Liver (tissue), 9 donors: ENCODE results near the gene ST6GALNAC5. TPM values are rescaled to one million over a fixed set of nuclear protein-coding genes. Genes with fewer than 3 reads are reported as not detected.

Source experiments
- DNase-seq: peaks from one replicate; pipeline ENCODE4 v3.0.0-alpha.2; 2017; ENCODE audit warnings: low spot score
- H3K27ac ChIP-seq, 2 donors: one replicate each; pipeline ENCODE4 v1.7.0; 2013; ENCODE audit warnings: inconsistent platforms in 2 of 2, low read length in 2 of 2, control low read depth in 1 of 2, low read depth in 1 of 2, mild to moderate bottlenecking in 1 of 2
- H3K27me3 ChIP-seq, 4 donors: one replicate each; pipeline versions ENCODE4 v1.6.1 to v1.7.0; 2013; ENCODE audit warnings: low read length in 3 of 4, inconsistent platforms in 1 of 4, mild to moderate bottlenecking in 1 of 4, moderate library complexity in 1 of 4; ENCODE audit not compliant: control insufficient read depth in 4 of 4, insufficient read depth in 4 of 4
- H3K36me3 ChIP-seq, 4 donors: one replicate each; pipeline versions ENCODE4 v1.6.1 to v1.7.0; 2013; ENCODE audit warnings: low read length in 3 of 4, mild to moderate bottlenecking in 3 of 4, low read depth in 1 of 4, moderate library complexity in 1 of 4; ENCODE audit not compliant: control insufficient read depth in 4 of 4, insufficient read depth in 3 of 4
- H3K4me1 ChIP-seq, 4 donors: one replicate each; pipeline versions ENCODE4 v1.6.1 to v1.7.0; 2013; ENCODE audit warnings: low read length in 3 of 4, mild to moderate bottlenecking in 3 of 4, moderate library complexity in 1 of 4; ENCODE audit not compliant: control insufficient read depth in 4 of 4, insufficient read depth in 4 of 4
- H3K4me3 ChIP-seq, 3 donors: one replicate each; pipeline versions ENCODE4 v1.6.1 to v1.7.0; 2013; ENCODE audit warnings: low read length in 3 of 3, control low read depth in 1 of 3, low read depth in 1 of 3, mild to moderate bottlenecking in 1 of 3
- H3K9ac ChIP-seq, 2 donors: one replicate each; pipeline ENCODE4 v1.7.0; 2013; ENCODE audit warnings: low read length in 2 of 2, mild to moderate bottlenecking in 2 of 2, moderate library complexity in 2 of 2, control low read depth in 1 of 2, low read depth in 1 of 2
- H3K9me3 ChIP-seq, 4 donors: one replicate each; pipeline versions ENCODE4 v1.6.1 to v1.7.0; 2013; ENCODE audit warnings: low read length in 3 of 4; ENCODE audit not compliant: control insufficient read depth in 4 of 4
- FOXA1 ChIP-seq: IDR thresholded peaks from 2 replicates; pipeline ENCODE4 v1.6.1; 2016; ENCODE audit warnings: antibody characterized with exemption
- FOXA2 ChIP-seq: IDR thresholded peaks from 2 replicates; pipeline ENCODE4 v1.6.1; 2016; ENCODE audit warnings: antibody characterized with exemption
- GABPA ChIP-seq, 2 donors: IDR thresholded peaks in 1 of 2; conservative IDR thresholded peaks in 1 of 2; 2 replicates each; pipeline ENCODE4 v1.6.1; 2016; ENCODE audit warnings: antibody characterized with exemption in 2 of 2, mild to moderate bottlenecking in 1 of 2, moderate library complexity in 1 of 2
- HNF4A ChIP-seq, 2 donors: conservative IDR thresholded peaks; 2 replicates each; pipeline ENCODE4 v1.6.1; 2016; ENCODE audit warnings: antibody characterized with exemption in 2 of 2, mild to moderate bottlenecking in 2 of 2
- JUND ChIP-seq, 2 donors: IDR thresholded peaks; 2 replicates each; pipeline ENCODE4 v1.6.1; 2016; ENCODE audit warnings: antibody characterized with exemption in 2 of 2
- RAD21 ChIP-seq, 2 donors: IDR thresholded peaks; 2 replicates each; pipeline ENCODE4 v1.6.1; 2016; ENCODE audit warnings: antibody characterized with exemption in 2 of 2, mild to moderate bottlenecking in 2 of 2
- SP1 ChIP-seq: IDR thresholded peaks from 2 replicates; pipeline ENCODE4 v1.6.1; 2018; ENCODE audit warnings: antibody characterized with exemption, mild to moderate bottlenecking
- TAF1 ChIP-seq: conservative IDR thresholded peaks from 2 replicates; pipeline ENCODE4 v1.6.1; 2016; ENCODE audit warnings: antibody characterized with exemption, mild to moderate bottlenecking
- WGBS: extraction: QIAGEN DNeasy Blood & Tissue Kit; methylation state at CpG from one replicate; pipeline ENCODE4 v1.1.7; 2013; 5-methylcytosine and 5-hydroxymethylcytosine counted together
- polyA plus RNA-seq, 2 donors: library from polyadenylated mRNA; stranded (reverse) in 1 of 2; unstranded in 1 of 2; fragments of 200-250 nt in 1 of 2; fragments of >200 nt in 1 of 2; fragmentation: Nextera tagmentation in 1 of 2; extraction: Ambion mirVana in 1 of 2; gene quantifications; one replicate each; pipeline versions ENCODE4 v1.2.1 to v1.2.3, GENCODE V29; 2013 to 2015
- total RNA-seq, 2 donors: library from RNA; depleted of rRNA; stranded (reverse); fragments of >200 nt; gene quantifications; one replicate each; pipeline ENCODE4 v1.2.3, GENCODE V29; 2014
- TF ChIP-seq, protein P1 (sequence below): IDR thresholded peaks from 2 replicates; pipeline ENCODE4 v1.6.1; 2016; ENCODE audit warnings: antibody characterized with exemption
- TF ChIP-seq, protein P2 (sequence below): IDR thresholded peaks from 2 replicates; pipeline ENCODE4 v1.6.1; 2016; ENCODE audit warnings: antibody characterized with exemption, mild to moderate bottlenecking
- TF ChIP-seq, protein P3 (sequence below): IDR thresholded peaks from 2 replicates; pipeline ENCODE4 v1.6.1; 2016; ENCODE audit warnings: antibody characterized with exemption
- TF ChIP-seq, protein P4 (sequence below): IDR thresholded peaks from 2 replicates; pipeline ENCODE4 v1.6.1; 2016; ENCODE audit warnings: antibody characterized with exemption
- donor health status: healthy.
- donor health status: healthy.
- donor health status: healthy.
- donor health status: healthy.
- donor health status: healthy.

The ST6GALNAC5 gene
- total and polyA plus RNA-seq, 4 donors, result 0.09 to 0.17 TPM; not detected in 2

DNA sequence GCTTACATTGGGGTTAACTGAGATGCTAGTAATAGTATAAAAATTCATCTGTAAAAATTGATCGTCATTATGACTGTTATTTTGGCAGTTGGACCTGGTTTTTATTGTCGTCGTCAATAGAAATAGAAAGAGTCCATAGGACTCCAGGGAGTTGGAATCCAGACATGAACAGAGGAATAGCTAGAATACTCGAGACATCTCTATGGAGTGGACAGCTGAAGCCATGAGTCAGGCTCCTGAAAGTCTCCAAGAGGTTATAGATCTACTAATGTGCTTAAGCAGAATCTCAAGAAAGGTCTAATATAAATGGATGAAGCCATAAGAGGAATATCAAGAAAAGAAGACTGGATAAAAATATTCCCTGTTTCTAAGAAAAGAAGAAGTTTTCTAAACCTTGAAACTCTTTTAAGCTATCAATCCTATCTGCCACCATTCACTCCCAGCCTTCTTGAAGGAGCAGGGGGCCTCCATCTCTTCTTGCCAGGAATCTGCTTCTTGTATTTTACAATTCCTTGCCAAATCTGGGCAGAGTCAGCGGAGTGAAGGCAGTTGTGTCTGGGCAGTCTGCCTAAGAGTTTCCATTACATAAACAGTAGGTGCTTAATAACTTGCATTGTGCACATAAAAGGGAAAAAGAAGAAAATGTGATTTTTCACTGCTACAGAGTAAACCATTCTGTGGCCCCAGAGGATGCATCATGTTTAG lies 163.3 kb downstream of the ST6GALNAC5 start (continued):
- no peak for TF ChIP-seq GABPA (IDR thresholded peaks at IDR 0.05 in 1 of 2, conservative IDR thresholded peaks at IDR 0.05 in 1 of 2)
- TF ChIP-seq RAD21 (IDR thresholded peaks at IDR 0.05), result no peak

DNA sequence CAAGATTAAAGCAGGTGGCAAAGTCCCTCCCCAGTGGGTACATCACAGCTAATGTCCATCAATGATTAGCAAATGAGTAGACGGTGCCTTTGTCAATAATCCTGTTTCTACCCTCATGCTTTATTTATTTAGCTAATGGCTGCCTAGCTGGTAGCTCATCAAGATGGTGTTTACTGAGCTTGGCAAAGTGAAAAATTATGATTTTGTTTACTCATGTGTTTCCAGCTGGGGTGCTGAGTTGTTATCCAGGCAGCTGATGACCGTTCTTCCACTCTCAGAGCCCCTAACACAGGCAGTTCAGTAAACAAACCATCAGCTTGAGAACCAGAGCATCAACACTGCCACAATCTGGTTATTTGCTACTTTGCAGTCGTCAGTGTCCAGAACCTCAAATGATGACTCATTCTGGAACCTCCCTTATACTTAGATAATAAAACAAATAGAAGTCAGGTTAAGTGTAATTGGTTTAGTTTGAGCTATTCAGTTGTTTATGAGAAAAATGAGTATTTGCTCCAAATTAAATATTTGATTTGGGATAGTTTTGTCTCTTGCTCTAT lies 163.9 kb downstream of the ST6GALNAC5 start:
- H3K9ac ChIP-seq, result no peak overlapping the region
- H3K27me3 ChIP-seq, result peaks cover 0 to 3% (median 0%) of the 10 kb centered on the region in 4 donors
- H3K36me3 ChIP-seq, result no peaks in the 10 kb centered on the region
- H3K4me1 ChIP-seq, result no peaks in the 10 kb centered on the region
- WGBS, result 21% methylated on average over 3 of the region's 3 CpGs
- no peak overlapping the region for H3K4me3 ChIP-seq
- no peak overlapping the region for H3K27ac ChIP-seq
- no peak for DNase-seq
- TF ChIP-seq, protein P1, sequence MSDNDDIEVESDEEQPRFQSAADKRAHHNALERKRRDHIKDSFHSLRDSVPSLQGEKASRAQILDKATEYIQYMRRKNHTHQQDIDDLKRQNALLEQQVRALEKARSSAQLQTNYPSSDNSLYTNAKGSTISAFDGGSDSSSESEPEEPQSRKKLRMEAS, result no peak
- TF ChIP-seq SP1 (no peak), FOXA2 (no peak), JUND (IDR thresholded peaks at IDR 0.05) (peak in 1 of 2 donors; percentile 46), RAD21 (IDR thresholded peaks at IDR 0.05) (peak in 1 of 2 donors; percentile 12)
- peaks cover 0 to 2% (median 0%) of the 10 kb centered on the region in 4 donors for H3K9me3 ChIP-seq

DNA sequence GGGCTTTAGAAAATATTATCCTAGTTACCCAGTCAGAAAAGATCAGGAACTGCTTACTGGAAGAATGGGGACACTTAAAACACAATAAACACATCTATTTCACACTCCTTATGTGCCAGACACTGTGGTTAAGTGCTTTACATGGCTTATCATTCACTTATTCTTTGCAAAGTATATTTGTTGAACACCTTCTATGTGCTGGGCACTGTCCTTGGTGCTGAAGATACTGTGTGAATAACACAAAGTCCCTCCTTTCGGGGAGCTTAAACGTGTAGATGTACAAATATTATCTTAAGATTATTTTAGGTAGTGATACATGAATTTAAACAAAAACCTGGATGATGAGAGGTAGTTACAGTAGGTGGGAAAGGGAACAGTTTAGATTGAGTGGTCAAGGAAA lies 169.3 kb downstream of the ST6GALNAC5 start:
- Histone ChIP-seq H3K27me3 (no peaks in the 10 kb centered on the region), H3K4me1 (no peaks in the 10 kb centered on the region), H3K27ac (no peak overlapping the region), H3K9ac (no peak overlapping the region), H3K36me3 (no peaks in the 10 kb centered on the region), H3K4me3 (no peak overlapping the region), H3K9me3 (no peaks in the 10 kb centered on the region)
- 58% methylated on average over 2 of the region's 2 CpGs for WGBS
- TF ChIP-seq TAF1 (no peak), FOXA2 (no peak), FOXA1 (no peak), HNF4A (conservative IDR thresholded peaks at IDR 0.05) (no peak)
- TF ChIP-seq, protein P2, sequence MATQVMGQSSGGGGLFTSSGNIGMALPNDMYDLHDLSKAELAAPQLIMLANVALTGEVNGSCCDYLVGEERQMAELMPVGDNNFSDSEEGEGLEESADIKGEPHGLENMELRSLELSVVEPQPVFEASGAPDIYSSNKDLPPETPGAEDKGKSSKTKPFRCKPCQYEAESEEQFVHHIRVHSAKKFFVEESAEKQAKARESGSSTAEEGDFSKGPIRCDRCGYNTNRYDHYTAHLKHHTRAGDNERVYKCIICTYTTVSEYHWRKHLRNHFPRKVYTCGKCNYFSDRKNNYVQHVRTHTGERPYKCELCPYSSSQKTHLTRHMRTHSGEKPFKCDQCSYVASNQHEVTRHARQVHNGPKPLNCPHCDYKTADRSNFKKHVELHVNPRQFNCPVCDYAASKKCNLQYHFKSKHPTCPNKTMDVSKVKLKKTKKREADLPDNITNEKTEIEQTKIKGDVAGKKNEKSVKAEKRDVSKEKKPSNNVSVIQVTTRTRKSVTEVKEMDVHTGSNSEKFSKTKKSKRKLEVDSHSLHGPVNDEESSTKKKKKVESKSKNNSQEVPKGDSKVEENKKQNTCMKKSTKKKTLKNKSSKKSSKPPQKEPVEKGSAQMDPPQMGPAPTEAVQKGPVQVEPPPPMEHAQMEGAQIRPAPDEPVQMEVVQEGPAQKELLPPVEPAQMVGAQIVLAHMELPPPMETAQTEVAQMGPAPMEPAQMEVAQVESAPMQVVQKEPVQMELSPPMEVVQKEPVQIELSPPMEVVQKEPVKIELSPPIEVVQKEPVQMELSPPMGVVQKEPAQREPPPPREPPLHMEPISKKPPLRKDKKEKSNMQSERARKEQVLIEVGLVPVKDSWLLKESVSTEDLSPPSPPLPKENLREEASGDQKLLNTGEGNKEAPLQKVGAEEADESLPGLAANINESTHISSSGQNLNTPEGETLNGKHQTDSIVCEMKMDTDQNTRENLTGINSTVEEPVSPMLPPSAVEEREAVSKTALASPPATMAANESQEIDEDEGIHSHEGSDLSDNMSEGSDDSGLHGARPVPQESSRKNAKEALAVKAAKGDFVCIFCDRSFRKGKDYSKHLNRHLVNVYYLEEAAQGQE, result peak; percentile 97
- TF ChIP-seq, protein P3, sequence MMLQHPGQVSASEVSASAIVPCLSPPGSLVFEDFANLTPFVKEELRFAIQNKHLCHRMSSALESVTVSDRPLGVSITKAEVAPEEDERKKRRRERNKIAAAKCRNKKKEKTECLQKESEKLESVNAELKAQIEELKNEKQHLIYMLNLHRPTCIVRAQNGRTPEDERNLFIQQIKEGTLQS, result no peak
- no peak for DNase-seq

DNA sequence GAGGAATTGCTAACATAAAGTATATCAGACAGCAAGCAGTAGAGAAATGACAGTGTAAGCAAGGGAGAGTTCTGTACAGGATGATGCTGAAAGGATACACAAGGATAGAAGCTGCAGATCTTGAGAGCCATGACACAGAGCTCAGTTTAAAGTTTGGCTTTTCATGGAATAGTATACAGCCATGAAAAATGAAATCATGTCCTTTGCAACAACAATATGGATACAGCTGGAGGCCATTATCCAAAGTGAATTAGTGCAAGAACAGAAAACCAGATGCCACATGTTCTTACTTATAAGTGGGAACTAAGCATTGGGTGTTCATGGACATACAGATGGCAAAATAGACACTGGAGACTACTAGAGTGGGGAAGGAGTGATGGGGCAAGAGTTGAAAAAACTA lies 169.8 kb downstream of the ST6GALNAC5 start:
- no peaks in the 10 kb centered on the region for H3K9me3 ChIP-seq
- TF ChIP-seq, protein P4, sequence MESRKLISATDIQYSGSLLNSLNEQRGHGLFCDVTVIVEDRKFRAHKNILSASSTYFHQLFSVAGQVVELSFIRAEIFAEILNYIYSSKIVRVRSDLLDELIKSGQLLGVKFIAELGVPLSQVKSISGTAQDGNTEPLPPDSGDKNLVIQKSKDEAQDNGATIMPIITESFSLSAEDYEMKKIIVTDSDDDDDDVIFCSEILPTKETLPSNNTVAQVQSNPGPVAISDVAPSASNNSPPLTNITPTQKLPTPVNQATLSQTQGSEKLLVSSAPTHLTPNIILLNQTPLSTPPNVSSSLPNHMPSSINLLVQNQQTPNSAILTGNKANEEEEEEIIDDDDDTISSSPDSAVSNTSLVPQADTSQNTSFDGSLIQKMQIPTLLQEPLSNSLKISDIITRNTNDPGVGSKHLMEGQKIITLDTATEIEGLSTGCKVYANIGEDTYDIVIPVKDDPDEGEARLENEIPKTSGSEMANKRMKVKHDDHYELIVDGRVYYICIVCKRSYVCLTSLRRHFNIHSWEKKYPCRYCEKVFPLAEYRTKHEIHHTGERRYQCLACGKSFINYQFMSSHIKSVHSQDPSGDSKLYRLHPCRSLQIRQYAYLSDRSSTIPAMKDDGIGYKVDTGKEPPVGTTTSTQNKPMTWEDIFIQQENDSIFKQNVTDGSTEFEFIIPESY, result no peak
- TF ChIP-seq SP1, result no peak
- no peak overlapping the region for H3K9ac ChIP-seq
- H3K36me3 ChIP-seq, result no peaks in the 10 kb centered on the region
- no peak overlapping the region for H3K4me3 ChIP-seq
- H3K27ac ChIP-seq, result no peak overlapping the region
- no peaks in the 10 kb centered on the region for H3K27me3 ChIP-seq
- no peak for DNase-seq
- H3K4me1 ChIP-seq, result no peaks in the 10 kb centered on the region
